Measurements from ENCODE around the gene CLTRN. TPM values are rescaled to one million over a fixed set of nuclear protein-coding genes. Genes with fewer than 3 reads are reported as not detected.

Gene CLTRN
- total RNA-seq, 1 experiment from 2014 or later, result 1.8 TPM

GRCh38 chrX:15679246-15679645 lies 14.6 kb upstream of the CLTRN start:
- H3K27me3 Mint-ChIP-seq (ENCODE audit: low read depth), result no peaks in the 10 kb centered on the region; the same call in none of the 2 replicates
- no peak overlapping the region for H3K4me3 Mint-ChIP-seq
- no peak overlapping the region for H4K91ac ChIP-seq (ENCODE audit: insufficient read length, low read depth, low read length)
- H4K5ac ChIP-seq (ENCODE audit: insufficient read length, low read depth, low read length), result no peak overlapping the region
- no peak overlapping the region for H3K4me2 ChIP-seq (ENCODE audit: insufficient read depth, insufficient read length, low read length)
- H3K4me1 ChIP-seq (ENCODE audit: insufficient read depth, low read length), result peaks cover 3% of the 10 kb centered on the region; the same call in 1 of the 2 replicates
- H3K79me2 ChIP-seq (ENCODE audit: insufficient read depth, low read length), result peaks cover 31% of the 10 kb centered on the region; the same call in 1 of the 2 replicates
- no peak overlapping the region for H3K27ac ChIP-seq (ENCODE audit: insufficient read length, low read depth, low read length)
- no CpG with 5 or more reads among the region's 6 CpGs for whole genome bisulfite sequencing (ENCODE audit: extremely low coverage, insufficient read length, low lambda C conversion rate)
- H3K4ac ChIP-seq (ENCODE audit: low read depth, low read length), result no peak overlapping the region
- H2BK12ac ChIP-seq (ENCODE audit: insufficient read length, low read depth, low read length), result no peak overlapping the region
- no peaks in the 10 kb centered on the region for H3K79me1 ChIP-seq (ENCODE audit: insufficient read depth, low read depth, low read length, poor library complexity, severe bottlenecking)
- no peak overlapping the region for H2AK5ac ChIP-seq (ENCODE audit: insufficient read length, low read length)
- no peak overlapping the region for H3K27ac Mint-ChIP-seq
- H3K9ac ChIP-seq (ENCODE audit: extremely low read depth, insufficient read length, low read length), result no peak overlapping the region
- H4K8ac ChIP-seq (replicated peaks; ENCODE audit: insufficient read length, low read depth, low read length), result no peak overlapping the region
- no peak for TF ChIP-seq CTCF (conservative IDR thresholded peaks at IDR 0.05)
- no peak overlapping the region for H2BK15ac ChIP-seq (ENCODE audit: low read depth, low read length)
- no peak overlapping the region for H3K23ac ChIP-seq (ENCODE audit: insufficient read length, low read depth, low read length)
- no peak overlapping the region for H2BK120ac ChIP-seq (ENCODE audit: low read depth, low read length, poor library complexity, severe bottlenecking)
- no peak overlapping the region for H2BK5ac ChIP-seq (ENCODE audit: insufficient read length, low read length)
- no peak overlapping the region for H3K56ac ChIP-seq (ENCODE audit: insufficient read length, low read depth, low read length)
- H3K23me2 ChIP-seq (ENCODE audit: insufficient read length, low read depth, low read length, poor library complexity, severe bottlenecking), result no peaks in the 10 kb centered on the region
- no peaks in the 10 kb centered on the region for H4K20me1 ChIP-seq (ENCODE audit: control insufficient read depth, insufficient read depth, insufficient read length)
- no peak for DNase-seq
- H3T11ph ChIP-seq (ENCODE audit: low read length), result no peak overlapping the region
- no peak overlapping the region for H2BK20ac ChIP-seq (ENCODE audit: low read depth, low read length, poor library complexity, severe bottlenecking)
- peaks cover 4 to 5% of the 10 kb centered on the region in 2 experiments; a peak in 3 of 5 replicates for H3K9me3 Mint-ChIP-seq
- H3K9me3 ChIP-seq (ENCODE audit: control insufficient read depth, low read depth, low read length), result no peaks in the 10 kb centered on the region
- H3K14ac ChIP-seq (ENCODE audit: insufficient read depth, low read length), result no peak overlapping the region
- peaks cover 7 to 8% of the 10 kb centered on the region in 2 experiments for H3K4me1 Mint-ChIP-seq
- no peaks in the 10 kb centered on the region for H3K27me3 ChIP-seq (ENCODE audit: insufficient read depth, low read length)
- H3K36me3 Mint-ChIP-seq (ENCODE audit: insufficient read depth in 1 of 3, low read depth in 3 of 3), result peaks cover 3 to 9% (median 5%) of the 10 kb centered on the region in 3 experiments
- H2AFZ ChIP-seq (ENCODE audit: low read length), result no peak overlapping the region
- H3K18ac ChIP-seq (ENCODE audit: insufficient read length, low read depth, low read length), result no peak overlapping the region

All from H9 (cell line).